Measurements from ENCODE around the gene APCDD1. TPM values are rescaled to one million over a fixed set of nuclear protein-coding genes. Genes with fewer than 3 reads are reported as not detected.
A peak's percentile ranks its signal among the peaks of the same experiment; 100 is the strongest.

Gene APCDD1
- total and polyA plus RNA-seq, 2 donors, result 1.9 to 2.5 TPM

DNA sequence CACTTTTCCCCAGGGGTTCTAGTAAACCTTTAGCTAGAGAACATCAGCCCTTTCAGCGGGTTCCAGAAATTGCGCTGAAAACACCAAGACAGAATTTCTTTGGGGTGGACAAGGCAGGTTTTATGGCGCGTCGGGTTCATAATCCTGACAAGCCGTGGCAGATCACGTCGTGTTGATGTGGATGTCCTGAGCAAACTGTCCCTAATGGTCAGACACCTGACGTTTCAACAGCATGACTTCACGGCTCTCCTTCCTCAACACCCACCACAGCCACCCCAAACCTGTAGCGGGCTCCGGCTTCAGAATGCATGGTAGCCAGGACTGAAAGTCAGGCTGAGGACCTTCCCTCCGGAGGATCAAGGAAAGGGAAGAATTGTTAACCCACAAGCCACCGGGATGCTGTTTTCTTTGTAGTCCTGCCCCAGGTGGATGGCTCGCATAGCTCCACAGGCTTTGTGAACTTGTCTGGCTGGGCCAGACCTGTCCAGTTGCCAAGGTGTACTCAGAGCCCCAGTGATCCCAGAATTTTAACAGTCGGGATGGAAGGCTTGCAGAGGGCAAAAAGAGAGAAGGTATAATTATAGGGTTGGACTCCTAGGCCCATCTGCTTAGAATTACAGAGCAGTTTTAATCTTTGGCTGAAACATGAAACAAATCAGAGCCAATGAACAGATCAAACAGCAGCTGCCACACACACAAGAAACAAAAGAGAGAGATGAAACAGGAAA is 1.5 kb downstream of the APCDD1 start:
- peaks cover 10 to 23% of the 10 kb centered on the region in 2 donors for H3K4me1 ChIP-seq (ENCODE audit: control insufficient read depth in 2 of 2, insufficient read depth in 2 of 2, low read length in 2 of 2)
- peaks cover 17 to 29% of the 10 kb centered on the region in 2 donors for H3K27me3 ChIP-seq (ENCODE audit: control insufficient read depth in 2 of 2, insufficient read depth in 1 of 2, low read length in 1 of 2)
- H3K4me3 ChIP-seq (ENCODE audit: low read length in 2 of 2), result peak overlapping the region in 1 of 2 donors; percentile 21
- H3K9me3 ChIP-seq (ENCODE audit: control insufficient read depth in 2 of 2, insufficient read depth in 1 of 2, low read length in 1 of 2), result no peaks in the 10 kb centered on the region
- no peak for DNase-seq (ENCODE audit: low read depth in 6 of 9, low spot score in 9 of 9)
- 48% methylated on average over 16 of the region's 16 CpGs for WGBS
- no peak overlapping the region for H3K27ac ChIP-seq (ENCODE audit: low read depth in 1 of 2, low read length in 1 of 2)
- no peaks in the 10 kb centered on the region for H3K36me3 ChIP-seq (ENCODE audit: control insufficient read depth in 2 of 2, insufficient read depth in 2 of 2, low read length in 1 of 2)

DNA sequence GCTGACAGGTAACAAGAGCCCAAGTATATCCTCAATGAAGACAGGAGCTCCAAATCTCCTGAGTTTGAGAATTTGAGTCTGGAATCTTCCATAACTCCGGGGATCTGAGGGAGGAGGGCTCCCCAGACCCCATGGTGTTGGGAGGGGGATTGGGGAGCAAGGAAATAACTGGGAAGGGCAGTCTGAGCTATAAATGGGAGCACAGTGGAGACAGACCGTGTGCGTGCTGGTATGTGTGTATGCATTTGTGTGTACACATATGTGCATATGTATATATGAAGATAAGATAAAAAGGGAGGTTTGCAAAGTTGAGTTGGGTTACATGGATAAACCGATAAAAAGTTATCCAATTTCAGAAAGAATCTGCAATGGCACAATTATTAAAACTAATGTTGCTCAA is 2.3 kb downstream of the APCDD1 start:
- no peak overlapping the region for H3K27ac ChIP-seq (ENCODE audit: low read depth in 1 of 2, low read length in 1 of 2)
- H3K9me3 ChIP-seq (ENCODE audit: control insufficient read depth in 2 of 2, insufficient read depth in 1 of 2, low read length in 1 of 2), result no peaks in the 10 kb centered on the region
- H3K27me3 ChIP-seq (ENCODE audit: control insufficient read depth in 2 of 2, insufficient read depth in 1 of 2, low read length in 1 of 2), result peaks cover 17 to 29% of the 10 kb centered on the region in 2 donors
- 96% methylated on average over 4 of the region's 4 CpGs for WGBS
- no peak overlapping the region for H3K4me3 ChIP-seq (ENCODE audit: low read length in 2 of 2)
- peaks cover 10 to 23% of the 10 kb centered on the region in 2 donors for H3K4me1 ChIP-seq (ENCODE audit: control insufficient read depth in 2 of 2, insufficient read depth in 2 of 2, low read length in 2 of 2)
- no peaks in the 10 kb centered on the region for H3K36me3 ChIP-seq (ENCODE audit: control insufficient read depth in 2 of 2, insufficient read depth in 2 of 2, low read length in 1 of 2)
- no peak for DNase-seq (ENCODE audit: low read depth in 6 of 9, low spot score in 9 of 9)

DNA sequence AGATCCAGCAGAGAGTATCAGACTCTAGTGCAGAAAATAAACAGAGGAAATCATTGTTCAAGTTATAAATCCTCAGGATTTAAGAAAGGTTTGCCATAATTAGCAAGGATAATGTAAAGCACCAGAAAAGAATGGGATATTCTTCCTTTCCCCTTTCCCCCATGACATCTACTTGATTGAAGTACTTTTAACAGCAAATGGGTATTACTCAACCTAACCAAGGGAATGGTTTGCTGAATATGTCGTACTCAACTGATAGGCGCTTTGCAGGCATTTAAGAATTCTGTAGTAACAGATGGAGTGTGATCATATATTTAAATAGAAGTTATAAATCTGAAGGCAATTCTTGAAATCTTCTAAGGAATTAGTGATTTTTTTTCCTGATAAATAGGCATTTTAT is 2.7 kb downstream of the APCDD1 start:
- 99% methylated on average over 2 of the region's 2 CpGs for WGBS
- no peak overlapping the region for H3K27ac ChIP-seq (ENCODE audit: low read depth in 1 of 2, low read length in 1 of 2)
- DNase-seq (ENCODE audit: low read depth in 6 of 9, low spot score in 9 of 9), result no peak

DNA sequence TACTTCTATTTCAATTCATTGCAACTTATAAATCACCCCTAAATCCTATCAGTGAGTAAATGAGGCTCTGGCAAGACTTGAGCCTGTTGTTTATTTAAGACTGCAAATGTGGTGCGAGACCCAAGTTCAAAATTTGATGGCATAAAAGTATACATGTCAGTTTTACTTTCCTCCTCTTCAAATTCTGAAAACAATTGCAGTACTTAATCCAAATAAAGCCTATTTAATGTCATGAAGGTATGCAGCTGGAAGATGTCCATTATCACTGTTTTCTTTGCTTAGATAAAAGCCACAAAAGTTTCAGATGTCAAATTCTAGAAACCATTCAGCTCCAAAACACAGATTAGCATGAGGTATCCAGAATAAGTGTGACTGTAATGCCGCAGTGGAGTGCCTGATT is 3.3 kb downstream of the APCDD1 start:
- 98% methylated on average over 2 of the region's 2 CpGs for WGBS
- Histone ChIP-seq H3K27me3 (ENCODE audit: control insufficient read depth in 2 of 2, insufficient read depth in 1 of 2, low read length in 1 of 2) (peaks cover 17 to 29% of the 10 kb centered on the region in 2 donors), H3K27ac (ENCODE audit: low read depth in 1 of 2, low read length in 1 of 2) (no peak overlapping the region), H3K9me3 (ENCODE audit: control insufficient read depth in 2 of 2, insufficient read depth in 1 of 2, low read length in 1 of 2) (no peaks in the 10 kb centered on the region), H3K36me3 (ENCODE audit: control insufficient read depth in 2 of 2, insufficient read depth in 2 of 2, low read length in 1 of 2) (no peaks in the 10 kb centered on the region), H3K4me3 (ENCODE audit: low read length in 2 of 2) (no peak overlapping the region), H3K4me1 (ENCODE audit: control insufficient read depth in 2 of 2, insufficient read depth in 2 of 2, low read length in 2 of 2) (peaks cover 10 to 23% of the 10 kb centered on the region in 2 donors)
- DNase-seq (ENCODE audit: low read depth in 6 of 9, low spot score in 9 of 9), result no peak

More for the DNA sequence above, 2.7 kb downstream of the APCDD1 start:
- no peaks in the 10 kb centered on the region for H3K36me3 ChIP-seq (ENCODE audit: control insufficient read depth in 2 of 2, insufficient read depth in 2 of 2, low read length in 1 of 2)
- no peak overlapping the region for H3K4me3 ChIP-seq (ENCODE audit: low read length in 2 of 2)
- no peaks in the 10 kb centered on the region for H3K9me3 ChIP-seq (ENCODE audit: control insufficient read depth in 2 of 2, insufficient read depth in 1 of 2, low read length in 1 of 2)
- H3K27me3 ChIP-seq (ENCODE audit: control insufficient read depth in 2 of 2, insufficient read depth in 1 of 2, low read length in 1 of 2), result peaks cover 17 to 29% of the 10 kb centered on the region in 2 donors
- H3K4me1 ChIP-seq (ENCODE audit: control insufficient read depth in 2 of 2, insufficient read depth in 2 of 2, low read length in 2 of 2), result peaks cover 10 to 23% of the 10 kb centered on the region in 2 donors

DNA sequence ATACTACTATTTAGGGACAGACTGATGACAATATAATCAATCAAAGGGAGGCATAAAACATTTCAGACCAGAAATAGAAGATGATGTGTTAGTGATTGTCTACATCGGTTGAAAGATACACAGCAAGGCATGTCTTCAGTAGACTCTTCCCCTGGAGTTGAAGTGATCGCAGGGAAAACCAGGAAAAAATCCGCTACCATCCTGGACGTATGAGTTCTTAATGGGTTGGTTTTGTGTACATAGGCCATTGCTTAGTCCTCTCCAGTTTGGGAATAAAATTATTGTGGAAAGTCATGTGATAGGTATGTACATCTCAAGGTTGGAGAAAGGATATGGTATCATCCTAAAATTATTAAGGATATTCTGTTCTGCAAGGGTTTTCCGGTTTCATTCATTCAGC is 4.3 kb downstream of the APCDD1 start:
- no peak overlapping the region for H3K4me3 ChIP-seq (ENCODE audit: low read length in 2 of 2)
- peaks cover 10 to 18% of the 10 kb centered on the region in 2 donors for H3K4me1 ChIP-seq (ENCODE audit: control insufficient read depth in 2 of 2, insufficient read depth in 2 of 2, low read length in 2 of 2)
- WGBS, result 98% methylated on average over 5 of the region's 5 CpGs

DNA sequence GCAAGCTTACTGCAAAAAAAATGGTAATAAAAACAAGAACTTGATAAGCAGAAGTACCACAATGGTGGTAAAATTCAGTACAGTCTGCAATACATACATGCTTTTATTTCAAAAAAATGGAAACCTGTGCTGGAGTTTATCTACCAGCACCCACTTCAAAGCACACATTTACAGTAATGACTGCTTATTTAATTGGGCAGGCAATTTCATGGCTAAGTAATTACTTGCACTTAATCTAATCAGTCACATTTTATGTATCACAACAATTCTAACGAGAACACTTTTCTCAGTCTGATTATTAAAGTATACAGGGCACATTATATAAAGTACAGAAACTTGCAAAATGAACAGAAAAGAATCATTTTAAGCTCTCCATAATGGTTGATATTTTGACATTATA is 5.2 kb downstream of the APCDD1 start:
- Histone ChIP-seq H3K4me1 (ENCODE audit: control insufficient read depth in 2 of 2, insufficient read depth in 2 of 2, low read length in 2 of 2) (peaks cover 7 to 13% of the 10 kb centered on the region in 2 donors), H3K9me3 (ENCODE audit: control insufficient read depth in 2 of 2, insufficient read depth in 1 of 2, low read length in 1 of 2) (no peaks in the 10 kb centered on the region), H3K27ac (ENCODE audit: low read depth in 1 of 2, low read length in 1 of 2) (no peak overlapping the region), H3K27me3 (ENCODE audit: control insufficient read depth in 2 of 2, insufficient read depth in 1 of 2, low read length in 1 of 2) (peaks cover 17 to 20% of the 10 kb centered on the region in 2 donors), H3K4me3 (ENCODE audit: low read length in 2 of 2) (no peak overlapping the region), H3K36me3 (ENCODE audit: control insufficient read depth in 2 of 2, insufficient read depth in 2 of 2, low read length in 1 of 2) (no peaks in the 10 kb centered on the region)
- DNase-seq (ENCODE audit: low read depth in 6 of 9, low spot score in 9 of 9), result no peak
- WGBS, result 53% methylated on average over 1 of the region's 1 CpG

More for the DNA sequence above, 4.3 kb downstream of the APCDD1 start:
- H3K27me3 ChIP-seq (ENCODE audit: control insufficient read depth in 2 of 2, insufficient read depth in 1 of 2, low read length in 1 of 2), result peaks cover 17 to 25% of the 10 kb centered on the region in 2 donors
- no peaks in the 10 kb centered on the region for H3K36me3 ChIP-seq (ENCODE audit: control insufficient read depth in 2 of 2, insufficient read depth in 2 of 2, low read length in 1 of 2)
- no peak overlapping the region for H3K27ac ChIP-seq (ENCODE audit: low read depth in 1 of 2, low read length in 1 of 2)
- H3K9me3 ChIP-seq (ENCODE audit: control insufficient read depth in 2 of 2, insufficient read depth in 1 of 2, low read length in 1 of 2), result no peaks in the 10 kb centered on the region
- DNase-seq (ENCODE audit: low read depth in 6 of 9, low spot score in 9 of 9), result no peak

DNA sequence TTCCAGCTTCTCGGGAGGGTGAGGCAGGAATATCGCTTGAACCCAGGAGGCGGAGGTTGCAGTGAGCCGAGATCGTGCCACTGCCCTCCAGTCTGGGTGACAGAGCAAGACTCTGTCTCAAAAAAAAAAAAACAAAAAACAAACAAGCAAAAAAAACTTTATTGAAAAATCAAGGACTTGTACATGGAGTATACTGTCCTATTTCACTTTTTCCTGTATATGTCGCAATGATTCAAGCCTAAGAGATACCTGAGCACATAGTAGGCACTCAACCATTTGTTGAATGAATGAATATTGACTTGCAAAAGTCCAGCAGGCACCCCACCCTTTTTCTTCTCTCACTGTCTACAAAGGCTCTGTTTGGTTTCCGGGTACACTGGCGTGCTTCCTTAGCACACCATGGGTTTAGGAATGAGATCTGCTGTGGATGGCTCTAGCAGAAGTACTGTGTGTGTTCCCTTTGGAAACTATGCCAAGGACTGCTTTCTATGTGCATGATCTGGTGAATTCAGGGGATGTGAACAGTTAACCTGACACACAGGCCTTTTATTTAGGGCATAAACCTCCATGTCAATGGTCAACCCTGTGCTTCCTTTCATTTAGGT is 6.1 kb downstream of the APCDD1 start:
- no peak for DNase-seq (ENCODE audit: low read depth in 6 of 9, low spot score in 9 of 9)
- over 99% methylated on average over 8 of the region's 8 CpGs for WGBS
- peaks cover 0 to 13% of the 10 kb centered on the region in 2 donors for H3K4me1 ChIP-seq (ENCODE audit: control insufficient read depth in 2 of 2, insufficient read depth in 2 of 2, low read length in 2 of 2)
- H3K27me3 ChIP-seq (ENCODE audit: control insufficient read depth in 2 of 2, insufficient read depth in 1 of 2, low read length in 1 of 2), result peaks cover 10 to 11% of the 10 kb centered on the region in 2 donors
- H3K9me3 ChIP-seq (ENCODE audit: control insufficient read depth in 2 of 2, insufficient read depth in 1 of 2, low read length in 1 of 2), result no peaks in the 10 kb centered on the region
- no peak overlapping the region for H3K27ac ChIP-seq (ENCODE audit: low read depth in 1 of 2, low read length in 1 of 2)
- no peaks in the 10 kb centered on the region for H3K36me3 ChIP-seq (ENCODE audit: control insufficient read depth in 2 of 2, insufficient read depth in 2 of 2, low read length in 1 of 2)
- H3K4me3 ChIP-seq (ENCODE audit: low read length in 2 of 2), result no peak overlapping the region

DNA sequence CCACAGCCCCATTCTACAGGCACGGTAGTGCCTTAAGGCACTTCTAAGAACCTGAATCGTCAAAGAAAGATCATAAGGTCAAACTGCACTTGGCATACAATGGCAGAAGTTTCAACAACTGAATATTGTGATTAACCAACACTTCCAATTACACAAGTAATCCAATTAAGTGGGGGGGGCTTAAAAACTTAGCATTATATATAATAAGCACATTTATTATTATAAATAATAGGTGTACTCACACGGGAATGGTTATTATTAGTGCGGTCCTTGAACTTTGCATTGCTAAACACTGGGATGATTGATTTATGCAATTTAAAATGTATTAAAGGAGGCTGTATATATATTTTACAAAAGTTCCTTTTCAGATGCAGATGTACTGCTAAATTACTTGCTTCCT is 7.6 kb downstream of the APCDD1 start:
- 95% methylated on average over 4 of the region's 4 CpGs for WGBS
- peaks cover 0 to 2% of the 10 kb centered on the region in 2 donors for H3K27me3 ChIP-seq (ENCODE audit: control insufficient read depth in 2 of 2, insufficient read depth in 1 of 2, low read length in 1 of 2)
- no peak overlapping the region for H3K4me3 ChIP-seq (ENCODE audit: low read length in 2 of 2)

DNA sequence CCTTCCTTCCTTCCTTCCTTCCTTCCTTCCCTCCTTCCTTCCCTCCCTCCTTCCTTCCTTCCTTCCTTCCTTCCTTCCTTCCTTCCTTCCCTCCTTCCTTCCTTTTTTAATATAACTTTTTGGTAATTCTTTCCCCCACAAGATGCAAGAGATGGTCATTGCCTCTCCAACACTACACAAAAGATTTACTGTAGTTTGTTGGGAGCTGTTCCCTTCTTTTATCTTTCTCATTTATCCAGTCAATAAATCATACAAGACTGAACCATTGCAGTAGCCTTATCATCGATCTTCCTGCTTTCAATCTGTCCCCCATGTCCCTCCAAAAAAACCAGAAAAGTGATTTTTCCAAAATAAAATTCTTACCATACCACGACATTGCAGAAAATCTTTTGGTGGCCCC is 8.2 kb downstream of the APCDD1 start:
- H3K9me3 ChIP-seq (ENCODE audit: control insufficient read depth in 2 of 2, insufficient read depth in 1 of 2, low read length in 1 of 2), result no peaks in the 10 kb centered on the region
- no peaks in the 10 kb centered on the region for H3K27me3 ChIP-seq (ENCODE audit: control insufficient read depth in 2 of 2, insufficient read depth in 1 of 2, low read length in 1 of 2)
- H3K27ac ChIP-seq (ENCODE audit: low read depth in 1 of 2, low read length in 1 of 2), result no peak overlapping the region
- H3K4me1 ChIP-seq (ENCODE audit: control insufficient read depth in 2 of 2, insufficient read depth in 2 of 2, low read length in 2 of 2), result peaks cover 0 to 6% of the 10 kb centered on the region in 2 donors
- DNase-seq (ENCODE audit: low read depth in 6 of 9, low spot score in 9 of 9), result no peak
- 96% methylated on average over 2 of the region's 2 CpGs for WGBS
- no peaks in the 10 kb centered on the region for H3K36me3 ChIP-seq (ENCODE audit: control insufficient read depth in 2 of 2, insufficient read depth in 2 of 2, low read length in 1 of 2)
- H3K4me3 ChIP-seq (ENCODE audit: low read length in 2 of 2), result no peak overlapping the region

More for the DNA sequence above, 7.6 kb downstream of the APCDD1 start:
- DNase-seq (ENCODE audit: low read depth in 6 of 9, low spot score in 9 of 9), result no peak
- no peaks in the 10 kb centered on the region for H3K9me3 ChIP-seq (ENCODE audit: control insufficient read depth in 2 of 2, insufficient read depth in 1 of 2, low read length in 1 of 2)
- no peaks in the 10 kb centered on the region for H3K36me3 ChIP-seq (ENCODE audit: control insufficient read depth in 2 of 2, insufficient read depth in 2 of 2, low read length in 1 of 2)
- no peak overlapping the region for H3K27ac ChIP-seq (ENCODE audit: low read depth in 1 of 2, low read length in 1 of 2)
- H3K4me1 ChIP-seq (ENCODE audit: control insufficient read depth in 2 of 2, insufficient read depth in 2 of 2, low read length in 2 of 2), result peaks cover 0 to 6% of the 10 kb centered on the region in 2 donors
